HG02571 (cell line): ENCODE results near the gene ASCC2.

Experiments
- ATAC-seq: cut with Tn5 transposase; IDR thresholded peaks from one replicate; pipeline ENCODE4 v1.9.1; 2021; ENCODE audit warnings: mild to moderate bottlenecking, moderate library complexity; ENCODE audit not compliant: unreplicated experiment

The ASCC2 gene

GRCh38 chr22:29820961-29821290, 17.1 kb downstream of the ASCC2 start:
- no peak for ATAC-seq

GRCh38 chr22:29819501-29819900, 18.6 kb downstream of the ASCC2 start:
- no peak for ATAC-seq

DNA sequence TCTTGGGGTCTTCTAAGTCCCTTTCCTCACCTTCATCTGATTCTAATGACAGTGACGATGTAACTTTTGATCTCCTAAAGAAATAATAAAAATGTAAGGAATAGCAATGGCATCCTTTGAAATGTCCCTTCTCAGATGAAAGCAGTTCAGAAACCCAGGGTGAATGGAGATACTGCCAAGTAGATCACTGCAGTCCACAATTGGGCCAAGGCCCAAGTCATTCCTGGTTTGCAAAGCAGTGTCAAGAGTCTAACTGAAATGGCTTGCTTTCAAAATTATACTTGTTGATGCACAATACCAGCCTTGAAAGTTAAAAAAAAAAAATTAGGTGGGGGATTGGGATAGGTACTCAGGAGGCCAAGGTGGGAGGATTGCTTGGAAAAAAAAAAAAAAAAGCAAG, 20.4 kb downstream of the ASCC2 start:
- ATAC-seq: no peak

DNA sequence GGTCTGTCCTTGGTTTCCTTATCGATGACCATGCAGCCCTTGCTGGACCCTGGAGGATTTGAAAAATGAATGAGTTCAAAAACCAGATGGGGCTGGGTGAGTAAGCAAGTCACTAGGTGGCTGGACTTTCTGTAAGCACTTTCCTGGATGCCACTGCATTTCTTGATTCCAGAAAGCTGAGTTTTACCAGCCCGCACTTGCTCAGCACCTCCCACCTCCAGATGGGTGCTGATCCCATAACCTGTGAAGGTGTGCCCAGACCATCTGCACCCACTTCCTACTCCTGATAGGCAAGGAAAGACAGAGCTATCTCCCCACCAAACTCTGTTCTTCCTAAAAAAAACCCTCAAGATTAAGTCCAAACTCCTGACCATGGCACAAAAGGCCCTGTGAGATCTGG, 21.1 kb downstream of the ASCC2 start:
- ATAC-seq: no peak

- ATAC-seq: no peak
Observed at GRCh38 chr22:29816539-29816938, 21.5 kb downstream of the ASCC2 start.

DNA sequence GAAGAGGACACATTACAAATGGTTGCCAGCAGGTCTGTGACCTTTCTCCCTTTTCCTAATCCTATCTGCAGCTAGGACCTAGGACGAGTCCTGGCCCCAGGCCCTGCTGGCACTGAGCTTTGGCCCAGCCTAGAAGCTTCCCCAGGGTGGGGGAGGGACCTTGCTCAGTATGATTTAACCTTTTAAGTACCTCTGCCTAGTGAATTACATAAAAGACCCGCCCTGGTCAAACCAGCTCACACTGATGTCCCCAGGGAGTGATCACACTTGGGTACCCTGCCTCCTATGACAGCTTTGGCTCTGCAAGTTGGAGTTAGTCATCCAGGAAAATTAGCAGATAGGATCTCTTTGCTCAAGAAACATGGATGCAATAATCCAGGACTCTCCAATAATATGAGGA, 21.9 kb downstream of the ASCC2 start:
- no peak for ATAC-seq

DNA sequence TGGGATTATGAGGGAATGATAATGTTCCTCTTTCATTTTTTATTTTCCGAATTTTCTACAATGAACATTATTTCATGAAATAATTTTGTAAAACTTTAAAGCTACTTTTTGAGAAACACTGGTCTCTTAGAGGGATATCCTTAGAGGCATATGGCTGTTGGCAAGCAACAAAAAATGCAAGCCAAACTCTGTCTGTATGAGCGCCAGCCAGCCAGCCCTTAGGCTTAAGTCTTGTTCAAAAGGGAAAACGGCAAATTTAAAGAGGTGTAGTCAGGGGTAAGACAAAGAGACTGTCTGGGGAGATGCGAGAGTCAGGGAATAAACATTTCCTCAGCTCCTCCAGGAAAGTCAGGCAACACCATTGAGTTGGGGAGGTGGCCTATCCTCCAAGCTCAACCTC, 22.5 kb downstream of the ASCC2 start:
- ATAC-seq: no peak

GRCh38 chr22:29814003-29814402, 24.1 kb downstream of the ASCC2 start:
- no peak for ATAC-seq

DNA sequence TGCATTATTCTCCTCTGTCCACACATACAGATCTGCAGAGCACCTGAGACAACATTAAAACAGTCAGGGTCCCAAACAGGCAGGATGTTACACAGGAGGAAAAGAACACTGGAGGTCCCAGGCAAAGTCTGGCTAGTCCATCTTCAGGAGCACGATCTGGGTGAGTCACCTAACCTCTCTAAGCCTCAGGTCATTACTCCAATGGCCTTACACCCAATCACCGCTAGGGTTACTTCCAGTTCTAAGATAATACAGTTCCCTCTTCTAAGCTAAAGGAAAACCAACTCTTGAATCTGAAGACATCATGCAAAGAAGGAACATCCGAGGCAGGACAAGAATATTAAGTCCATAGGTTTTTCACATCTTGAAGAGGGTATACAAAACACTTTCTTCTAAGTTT, 24.5 kb downstream of the ASCC2 start:
- ATAC-seq: no peak

- ATAC-seq: no peak
Observed at GRCh38 chr22:29813126-29813525, 24.9 kb downstream of the ASCC2 start.

GRCh38 chr22:29811377-29811776, 26.7 kb downstream of the ASCC2 start:
- ATAC-seq: no peak

- ATAC-seq: no peak
Observed at GRCh38 chr22:29810216-29810615, 27.9 kb downstream of the ASCC2 start.

DNA sequence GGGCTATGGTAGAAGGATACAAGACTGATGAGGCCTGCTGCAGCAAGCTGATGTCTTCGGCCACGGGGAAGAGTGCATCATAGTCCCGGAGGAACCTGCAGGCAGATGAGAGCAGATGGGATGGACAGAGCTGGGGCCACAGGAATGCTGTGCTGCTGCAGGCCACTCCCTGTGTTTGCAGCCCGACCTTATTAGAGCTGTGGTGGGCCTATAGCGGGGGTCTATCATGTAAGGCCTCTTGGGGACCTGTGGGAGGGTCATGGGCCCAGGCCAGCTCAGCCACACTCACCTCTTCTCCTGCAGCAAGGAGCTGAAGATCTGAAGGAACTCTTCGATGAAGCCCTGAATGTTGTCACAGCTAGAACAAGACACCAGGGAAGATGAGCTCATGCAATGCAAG, 31.9 kb downstream of the ASCC2 start:
- ATAC-seq: no peak

- ATAC-seq: no peak
Observed at GRCh38 chr22:29804985-29805384, 33.1 kb downstream of the ASCC2 start.

GRCh38 chr22:29803190-29803589, 34.9 kb downstream of the ASCC2 start:
- ATAC-seq: no peak

DNA sequence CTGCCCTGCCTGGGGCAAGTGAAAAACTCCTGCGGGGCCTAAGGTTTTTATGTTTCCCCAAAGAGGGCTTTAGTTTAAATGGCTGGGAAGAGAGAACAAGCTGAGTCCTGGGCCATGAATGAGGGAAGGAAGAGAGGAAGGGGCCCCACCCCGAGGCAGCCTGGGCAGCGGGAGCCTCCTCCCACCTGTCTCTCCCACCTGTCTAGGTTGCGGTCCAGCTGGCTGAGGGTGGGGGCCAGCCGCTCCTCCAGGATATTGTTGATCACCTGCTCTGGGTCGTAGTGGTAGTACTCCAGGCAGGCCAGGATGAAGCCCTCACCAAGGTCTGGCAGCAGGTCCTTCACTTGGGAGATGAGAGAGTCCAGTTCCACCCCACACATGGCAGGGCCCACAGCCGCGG, 36.3 kb downstream of the ASCC2 start:
- ATAC-seq: no peak

DNA sequence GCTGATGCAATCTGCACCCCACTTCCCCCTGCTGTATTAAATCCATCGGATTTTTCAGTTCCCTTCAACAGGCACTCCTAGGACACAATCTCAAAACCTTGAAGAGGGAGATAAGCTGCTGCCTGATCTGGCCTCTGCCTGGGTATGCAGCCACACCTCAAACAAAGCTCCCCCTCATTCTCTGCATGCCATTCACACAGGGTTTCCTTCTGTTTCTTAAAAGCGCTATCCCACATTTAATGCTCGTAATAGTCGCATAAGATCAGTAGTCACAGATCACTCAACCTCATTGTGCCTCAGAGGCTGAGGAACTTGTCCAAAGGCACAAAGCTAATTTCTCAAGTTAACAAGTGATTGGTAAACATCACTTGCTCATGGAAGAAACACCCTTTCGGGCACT, 36.9 kb downstream of the ASCC2 start:
- ATAC-seq: no peak

GRCh38 chr22:29799217-29799680, 38.8 kb downstream of the ASCC2 start:
- ATAC-seq: no peak

DNA sequence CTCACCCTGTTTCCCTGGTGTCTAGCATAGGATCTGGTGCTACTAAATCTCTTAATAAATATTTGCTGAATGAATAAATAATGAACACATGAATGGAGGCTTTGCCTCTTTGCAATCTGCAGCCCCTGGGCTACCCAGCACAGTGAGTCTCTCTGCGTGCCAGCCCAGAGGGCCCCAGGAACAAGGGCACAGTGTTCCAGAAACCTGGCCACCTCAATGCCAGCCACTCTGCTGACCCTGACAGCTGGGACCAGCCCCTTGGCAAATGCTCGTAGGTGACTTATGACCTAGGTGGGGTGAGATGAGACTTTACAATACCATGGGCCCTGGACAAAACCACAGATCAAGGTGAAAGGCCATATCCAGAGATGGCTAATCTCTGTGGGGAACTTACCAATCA, 39.3 kb downstream of the ASCC2 start:
- no peak for ATAC-seq

GRCh38 chr22:29798318-29798717, 39.8 kb downstream of the ASCC2 start:
- no peak for ATAC-seq

DNA sequence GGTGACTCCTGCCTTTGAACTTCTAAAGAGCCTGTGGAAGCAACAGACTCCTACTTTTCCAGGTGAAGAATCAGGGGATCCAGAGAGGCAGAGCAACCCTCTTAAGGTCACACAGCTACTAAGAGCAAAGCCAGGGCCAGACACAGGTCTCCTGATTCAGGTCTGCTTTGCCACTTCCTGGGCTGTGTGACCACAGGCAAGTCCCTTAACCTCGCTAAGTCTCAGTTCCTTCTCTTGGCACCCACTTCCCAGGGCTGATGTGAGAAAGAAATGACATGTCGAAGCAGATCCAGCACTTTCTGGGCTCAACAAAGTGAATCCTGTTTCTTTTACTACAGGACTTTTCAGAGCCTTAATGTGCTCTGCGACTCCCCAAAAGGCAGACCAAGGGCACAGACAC, 40.7 kb downstream of the ASCC2 start:
- no peak for ATAC-seq

- ATAC-seq: no peak
Observed at GRCh38 chr22:29795663-29796062, 42.4 kb downstream of the ASCC2 start.

GRCh38 chr22:29793396-29793795, 44.7 kb downstream of the ASCC2 start:
- ATAC-seq: no peak

- no peak for ATAC-seq
Observed at GRCh38 chr22:29790061-29790460, 48.0 kb downstream of the ASCC2 start.
